IMR-90 (cell line): ENCODE measurements around the gene FGF12. TPM values are rescaled to one million over a fixed set of nuclear protein-coding genes. Genes with fewer than 3 reads are reported as not detected.

Experiments used
- ATAC-seq: fragments of 200-7000 bp; cut with Tn5 transposase; 2 replicates; pipeline ENCODE4 v1.9.1; 2020; ENCODE audit warnings: low read depth, mild to moderate bottlenecking, moderate library complexity
- BruUV-seq: library from RNA; stranded (reverse); fragments of 400-500 nt; replicated peaks from 2 replicates; lab custom pipeline; 2021; lab: Mats Ljungman, UMichigan
- CTCF ChIA-PET: fragments of 300-600 bp; formaldehyde crosslinking; extraction: SDS; loops from one replicate; lab custom pipeline; 2021; ENCODE audit warnings: antibody characterized with exemption; lab: Yijun Ruan, JAX
- POLR2A ChIA-PET: fragments of 300-600 bp; sonication (Branson Sonifier 250); formaldehyde crosslinking; loops from one replicate; lab custom pipeline; 2022; ENCODE audit warnings: antibody characterized with exemption; ENCODE audit not compliant: unreplicated experiment; lab: Charles Lee
- DNase-seq: peaks from one replicate; pipeline ENCODE4 v3.0.0; 2013
- H2AFZ ChIP-seq: replicated peaks from 2 replicates; pipeline ENCODE3; 2013; ENCODE audit warnings: low read length, mild to moderate bottlenecking; ENCODE audit not compliant: poor library complexity
- H2AK5ac ChIP-seq: 2 replicates; pipeline ENCODE4 v1.6.1; 2013; ENCODE audit warnings: low read depth, low read length, inconsistent platforms
- H2AK9ac ChIP-seq: replicated peaks from 2 replicates; pipeline ENCODE3; 2013; ENCODE audit warnings: mild to moderate bottlenecking, low read depth, low read length, moderate library complexity; ENCODE audit not compliant: poor library complexity
- H2BK120ac ChIP-seq: 2 replicates; pipeline ENCODE4 v1.6.1; 2013; ENCODE audit warnings: low read depth, low read length, inconsistent platforms
- H2BK15ac ChIP-seq: 3 replicates; pipeline ENCODE4 v1.6.1; 2013; ENCODE audit warnings: low read depth, low read length, inconsistent platforms
- H2BK20ac ChIP-seq: 2 replicates; pipeline ENCODE4 v1.6.1; 2013; ENCODE audit warnings: low read depth, mild to moderate bottlenecking, inconsistent platforms, low read length, moderate library complexity
- H2BK5ac ChIP-seq: 2 replicates; pipeline ENCODE4 v1.6.1; 2013; ENCODE audit warnings: mild to moderate bottlenecking, low read depth, low read length, inconsistent platforms; ENCODE audit not compliant: poor library complexity, severe bottlenecking
- H3K14ac ChIP-seq: replicated peaks from 2 replicates; pipeline ENCODE4 v1.6.1; 2013; ENCODE audit warnings: low read depth, low read length, inconsistent platforms
- H3K18ac ChIP-seq: 2 replicates; pipeline ENCODE4 v1.6.1; 2013; ENCODE audit warnings: low read depth, low read length, control low read depth
- H3K23ac ChIP-seq: 2 replicates; pipeline ENCODE4 v1.6.1; 2013; ENCODE audit warnings: low read depth, low read length, inconsistent platforms
- H3K27ac ChIP-seq: 2 replicates; pipeline ENCODE4 v1.5.1; 2013; ENCODE audit warnings: mild to moderate bottlenecking, control low read depth, low read length; ENCODE audit not compliant: insufficient read depth
- H3K27me3 ChIP-seq: 2 replicates; pipeline ENCODE4 v1.6.1; 2013; ENCODE audit warnings: low read length; ENCODE audit not compliant: control insufficient read depth, insufficient read depth
- H3K36me3 ChIP-seq: 2 replicates; pipeline ENCODE4 v1.6.1; 2013; ENCODE audit warnings: low read length, mixed read lengths; ENCODE audit not compliant: control insufficient read depth, insufficient read depth
- H3K4ac ChIP-seq: 2 replicates; pipeline ENCODE4 v1.6.1; 2013; ENCODE audit warnings: low read depth, low read length, inconsistent platforms
- H3K4me1 ChIP-seq: 2 replicates; pipeline ENCODE4 v1.6.1; 2013; ENCODE audit warnings: low read length, mixed read lengths; ENCODE audit not compliant: control insufficient read depth, insufficient read depth
- H3K4me2 ChIP-seq: 2 replicates; pipeline ENCODE4 v1.6.1; 2013; ENCODE audit warnings: low read depth, mild to moderate bottlenecking, control low read depth, low read length, moderate library complexity
- H3K4me3 ChIP-seq: 2 replicates; pipeline ENCODE4 v1.5.1; 2013; ENCODE audit warnings: low read depth, mild to moderate bottlenecking, control low read depth, low read length, moderate library complexity; ENCODE audit not compliant: insufficient read depth
- H3K56ac ChIP-seq: 2 replicates; pipeline ENCODE4 v1.6.1; 2013; ENCODE audit warnings: low read length, inconsistent platforms; ENCODE audit not compliant: insufficient read depth; ENCODE audit errors: extremely low read depth
- H3K79me1 ChIP-seq, 2 experiments: 2 replicates each; pipeline ENCODE4 v1.6.1; 2013; ENCODE audit warnings: low read length in 2 of 2, inconsistent platforms in 1 of 2, low read depth in 1 of 2
- H3K9ac ChIP-seq: 2 replicates; pipeline ENCODE4 v1.6.1; 2013; ENCODE audit warnings: low read depth, low read length, control low read depth
- H3K9me1 ChIP-seq: 2 replicates; pipeline ENCODE4 v1.6.1; 2013; ENCODE audit warnings: low read length, inconsistent platforms; ENCODE audit not compliant: insufficient read depth
- H3K9me3 ChIP-seq: 2 replicates; pipeline ENCODE4 v1.6.1; 2013; ENCODE audit warnings: low read length; ENCODE audit not compliant: control insufficient read depth, insufficient read depth
- H4K20me1 ChIP-seq: 2 replicates; pipeline ENCODE4 v1.6.1; 2013; ENCODE audit warnings: low read length, inconsistent platforms; ENCODE audit not compliant: insufficient read depth
- H4K5ac ChIP-seq: 2 replicates; pipeline ENCODE4 v1.6.1; 2013; ENCODE audit warnings: mild to moderate bottlenecking, low read depth, low read length, control low read depth
- H4K8ac ChIP-seq, 2 experiments: 2 replicates each; pipeline ENCODE4 v1.6.1; 2013; ENCODE audit warnings: low read depth in 2 of 2, low read length in 2 of 2, control low read depth in 1 of 2, inconsistent platforms in 1 of 2
- H4K91ac ChIP-seq: 2 replicates; pipeline ENCODE4 v1.6.1; 2013; ENCODE audit warnings: low read depth, low read length, inconsistent platforms; ENCODE audit not compliant: insufficient read depth
- CEBPB ChIP-seq: IDR thresholded peaks from 2 replicates; pipeline ENCODE4 v1.6.1; 2012; ENCODE audit warnings: low read depth, low read length, improper control_type of control experiment
- CTCF ChIP-seq: conservative IDR thresholded peaks from 2 replicates; pipeline ENCODE4 v1.5.1; 2012; ENCODE audit warnings: mild to moderate bottlenecking, low read depth, low read length, improper control_type of control experiment
- ELK1 ChIP-seq: fragments of 150-350 bp; IDR thresholded peaks from 2 replicates; pipeline ENCODE4 v1.6.1; 2016; ENCODE audit warnings: low read depth, mild to moderate bottlenecking, low read length, moderate library complexity, borderline replicate concordance
- FOS ChIP-seq: fragments of 150-350 bp; IDR thresholded peaks from 2 replicates; pipeline ENCODE4 v1.6.1; 2016; ENCODE audit warnings: low read depth, low read length
- MAZ ChIP-seq: IDR thresholded peaks from 2 replicates; pipeline ENCODE4 v1.6.1; 2012; ENCODE audit warnings: low read depth, mild to moderate bottlenecking, low read length, improper control_type of control experiment, moderate library complexity, borderline replicate concordance
- MXI1 ChIP-seq: IDR thresholded peaks from 2 replicates; pipeline ENCODE4 v1.6.1; 2012; ENCODE audit warnings: low read depth, mild to moderate bottlenecking, low read length, moderate library complexity, borderline replicate concordance
- NFE2L2 ChIP-seq: fragments of 150-350 bp; IDR thresholded peaks from 2 replicates; pipeline ENCODE4 v1.6.1; 2016; ENCODE audit warnings: low read depth, mild to moderate bottlenecking, low read length
- RCOR1 ChIP-seq: IDR thresholded peaks from 2 replicates; pipeline ENCODE4 v1.6.1; 2012; ENCODE audit warnings: mild to moderate bottlenecking, low read length, improper control_type of control experiment; ENCODE audit not compliant: insufficient replicate concordance
- RFX5 ChIP-seq: IDR thresholded peaks from 2 replicates; pipeline ENCODE4 v1.8.0; 2012; ENCODE audit warnings: low read depth, mild to moderate bottlenecking, low read length, moderate library complexity
- SMC3 ChIP-seq: fragments of 150-350 bp; IDR thresholded peaks from 2 replicates; pipeline ENCODE4 v1.6.1; 2016; ENCODE audit warnings: low read depth, mild to moderate bottlenecking, antibody characterized with exemption, low read length, moderate library complexity
- WGBS, 2 experiments: methylation state at CpG; one replicate each; pipeline versions ENCODE4 v1.1.5 to v1.1.7; 2013; ENCODE audit warnings: missing lambda C conversion rate in 2 of 2; ENCODE audit not compliant: insufficient read length in 1 of 2; ENCODE audit errors: extremely low coverage in 2 of 2; 5-methylcytosine and 5-hydroxymethylcytosine counted together
- dilution Hi-C: fragments of 300-500 bp; cut with HindIII; formaldehyde crosslinking; loops from one replicate; pipeline ENCODE4 v1.14.3; 2018; ENCODE audit warnings: low sequenced_read_pairs; ENCODE audit not compliant: unreplicated experiment
- in situ Hi-C: fragments of 300-500 bp; cut with MboI; formaldehyde crosslinking; loops from 3 replicates; pipeline ENCODE4 v1.14.3; 2019; ENCODE audit warnings: low sequenced_read_pairs, inconsistent platforms, mixed read lengths
- intact Hi-C: fragments of 100-400 bp; cut with micrococcal nuclease; formaldehyde crosslinking; loops from 2 replicates; pipeline ENCODE4 v1.10.0; 2022
- polyA plus RNA-seq, 3 experiments: library from polyadenylated mRNA; depleted of rRNA; stranded (reverse); fragments of >200 nt; gene quantifications; 2 replicates each; pipeline ENCODE4 v1.2.3, GENCODE V29; 2012; ENCODE audit warnings: low replicate concordance in 1 of 3
- total RNA-seq: library from RNA; depleted of rRNA; stranded (reverse); fragments of >200 nt; gene quantifications from 2 replicates; pipeline ENCODE4 v1.2.3, GENCODE V29; 2012
- TF ChIP-seq, protein P1 (sequence below): fragments of 150-350 bp; IDR thresholded peaks from 2 replicates; pipeline ENCODE4 v1.6.1; 2017; ENCODE audit warnings: mild to moderate bottlenecking, antibody characterized with exemption, low read length, low read depth

The FGF12 gene
- total and polyA plus RNA-seq, 2 of the 4 experiments (the other 2 are of a cell fraction), result not detected

DNA sequence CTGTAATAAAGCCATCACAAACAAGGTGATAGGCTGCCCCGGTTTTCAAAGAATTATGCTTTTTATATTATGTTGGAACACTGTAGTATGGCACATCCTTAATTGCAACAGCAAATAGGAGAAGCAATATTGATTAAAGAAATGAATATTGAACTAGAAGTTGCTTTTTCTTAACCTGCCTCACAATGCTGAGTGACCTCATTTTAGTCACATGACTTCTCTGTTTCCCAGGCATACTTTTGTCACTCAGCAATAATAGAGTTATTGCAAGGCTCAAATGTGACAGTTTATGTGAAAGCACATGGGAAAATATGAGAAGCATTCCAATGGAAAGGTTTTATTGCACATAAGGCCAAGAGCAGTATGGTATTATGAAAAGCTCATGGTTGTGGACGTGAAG, 400.7 kb downstream of the FGF12 start:
- no peak overlapping the region for H2BK5ac ChIP-seq
- no peak overlapping the region for H2BK120ac ChIP-seq
- H3K79me1 ChIP-seq, result no peaks in the 10 kb centered on the region
- H3K4me3 ChIP-seq, result no peak overlapping the region
- H2AK5ac ChIP-seq, result no peak overlapping the region
- dilution Hi-C loops, result no loop called here
- no peak overlapping the region for H3K27ac ChIP-seq
- intact Hi-C loops, result no loop called here
- H3K4ac ChIP-seq, result no peak overlapping the region
- no peak overlapping the region for H3K14ac ChIP-seq
- no CpG with 5 or more reads among the region's 2 CpGs for WGBS, 2 experiments
- no peak overlapping the region for H2BK15ac ChIP-seq
- peaks cover 5% of the 10 kb centered on the region for H3K9me3 ChIP-seq
- no peaks in the 10 kb centered on the region for H3K4me1 ChIP-seq
- DNase-seq (no peak), ATAC-seq (no peak)
- no peak overlapping the region for H3K23ac ChIP-seq
- H3K9ac ChIP-seq, result no peak overlapping the region
- no peak overlapping the region for H3K4me2 ChIP-seq
- POLR2A ChIA-PET, result no interaction called here
- H4K8ac ChIP-seq, result no peak overlapping the region
- no peak overlapping the region for H3K18ac ChIP-seq
- in situ Hi-C loops, result no loop called here
- H3K56ac ChIP-seq, result no peak overlapping the region
- H2BK20ac ChIP-seq, result no peak overlapping the region
- no peaks in the 10 kb centered on the region for H3K36me3 ChIP-seq
- no peak overlapping the region for H4K91ac ChIP-seq
- H4K20me1 ChIP-seq, result no peaks in the 10 kb centered on the region
- no peaks in the 10 kb centered on the region for H3K9me1 ChIP-seq
- BruUV-seq, result no TSS peak
- no peaks in the 10 kb centered on the region for H3K27me3 ChIP-seq
- H4K5ac ChIP-seq, result no peak overlapping the region
- TF ChIP-seq ELK1, result no peak
- no peak for TF ChIP-seq MXI1
- no peak for TF ChIP-seq FOS
- no peak for TF ChIP-seq NFE2L2
- no peak for TF ChIP-seq SMC3
- TF ChIP-seq, protein P1, sequence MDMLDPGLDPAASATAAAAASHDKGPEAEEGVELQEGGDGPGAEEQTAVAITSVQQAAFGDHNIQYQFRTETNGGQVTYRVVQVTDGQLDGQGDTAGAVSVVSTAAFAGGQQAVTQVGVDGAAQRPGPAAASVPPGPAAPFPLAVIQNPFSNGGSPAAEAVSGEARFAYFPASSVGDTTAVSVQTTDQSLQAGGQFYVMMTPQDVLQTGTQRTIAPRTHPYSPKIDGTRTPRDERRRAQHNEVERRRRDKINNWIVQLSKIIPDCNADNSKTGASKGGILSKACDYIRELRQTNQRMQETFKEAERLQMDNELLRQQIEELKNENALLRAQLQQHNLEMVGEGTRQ, result no peak
- no peak for TF ChIP-seq CEBPB
- TF ChIP-seq RFX5, result no peak
- no peak for TF ChIP-seq CTCF
- no peak for TF ChIP-seq RCOR1
- no peak for TF ChIP-seq MAZ
- CTCF ChIA-PET, result no interaction called here
- no peak overlapping the region for H2AK9ac ChIP-seq
- no peak overlapping the region for H2AFZ ChIP-seq
